K562 (cell line): ENCODE data around the gene CDKN2D. TPM values are rescaled to one million over a fixed set of nuclear protein-coding genes. Genes with fewer than 3 reads are reported as not detected.

Experiments
- ATAC-seq: fragments of 200-7000 bp; cut with Tn5 transposase; 3 replicates; pipeline ENCODE4 v1.9.1; 2020; ENCODE audit warnings: moderate library complexity
- BruUV-seq: library from RNA; stranded (reverse); fragments of 400-500 nt; replicated peaks from 2 replicates; lab custom pipeline; 2021; lab: Mats Ljungman, UMichigan
- CTCF ChIA-PET: fragments of 300-600 bp; formaldehyde crosslinking; extraction: SDS; loops from one replicate; lab custom pipeline; 2021; ENCODE audit warnings: low intra/inter-chr PET ratio; lab: Yijun Ruan, JAX
- POLR2A ChIA-PET: fragments of 300-600, 350-650 bp; sonication (Branson Sonifier 250); formaldehyde crosslinking; extraction: SDS; loops from one replicate; lab custom pipeline; 2021; ENCODE audit warnings: antibody characterized with exemption, inconsistent platforms; lab: Yijun Ruan, JAX
- DNase-seq, 4 experiments: peaks; one replicate each; pipeline versions ENCODE4 v3.0.0 to v3.0.0-alpha.2; 2011 to 2018; ENCODE audit warnings: low spot score in 3 of 4, mixed read lengths in 3 of 4; ENCODE audit errors: extremely low read depth in 1 of 4
- FAIRE-seq: peaks from 2 replicates; lab custom pipeline; 2011; peaks lifted over from hg19 to GRCh38; lab: Jason Lieb, UNC
- H2AFZ ChIP-seq: 2 replicates; pipeline ENCODE4 v1.6.0; 2011; ENCODE audit warnings: low read depth, low read length, control low read depth, inconsistent platforms
- H3K27ac ChIP-seq: fragments of 200-600 bp; 3 replicates; pipeline ENCODE4 v1.8.0; 2011; ENCODE audit warnings: low read depth, mild to moderate bottlenecking, control low read depth, inconsistent platforms, low read length, moderate library complexity, mixed read lengths; ENCODE audit errors: extremely low read depth
- H3K27me3 ChIP-seq, 2 experiments: fragments of 300-600 bp in 1 of 2; 2 replicates in 1 of 2; 3 replicates in 1 of 2; pipeline versions ENCODE4 v1.6.0 to v1.8.0; 2011; ENCODE audit warnings: inconsistent platforms in 2 of 2, low read length in 2 of 2, mild to moderate bottlenecking in 1 of 2, mixed read lengths in 1 of 2, moderate library complexity in 1 of 2; ENCODE audit not compliant: control insufficient read depth in 2 of 2, insufficient read depth in 2 of 2
- H3K36me3 ChIP-seq: fragments of 300-600 bp; 3 replicates; pipeline ENCODE4 v1.8.0; 2011; ENCODE audit warnings: mild to moderate bottlenecking, low read length, inconsistent platforms; ENCODE audit not compliant: control insufficient read depth, insufficient read depth
- H3K4me1 ChIP-seq, 2 experiments: fragments of 200-600 bp in 1 of 2; replicated peaks in 1 of 2; 2 replicates in 1 of 2; 3 replicates in 1 of 2; pipeline versions ENCODE4 v1.5.1 to v1.8.0; 2011; ENCODE audit warnings: inconsistent platforms in 2 of 2, low read length in 2 of 2, mild to moderate bottlenecking in 1 of 2, mixed read lengths in 1 of 2, moderate library complexity in 1 of 2; ENCODE audit not compliant: control insufficient read depth in 2 of 2, insufficient read depth in 2 of 2
- H3K4me2 ChIP-seq: 2 replicates; pipeline ENCODE4 v1.6.1; 2011; ENCODE audit warnings: low read length, control low read depth, inconsistent platforms, mixed read lengths; ENCODE audit not compliant: insufficient read depth
- H3K4me3 ChIP-seq: fragments of 200-600 bp; sonication (generic), shearing (Covaris generic); 2 replicates; pipeline ENCODE4 v1.5.1; 2016; ENCODE audit warnings: control low read depth, inconsistent platforms
- H3K79me2 ChIP-seq: fragments of 200-600 bp; 3 replicates; pipeline ENCODE4 v1.8.0; 2011; ENCODE audit warnings: low read length, inconsistent platforms; ENCODE audit not compliant: control insufficient read depth, insufficient read depth
- H3K9ac ChIP-seq, 2 experiments: 2 replicates each; pipeline versions ENCODE4 v1.6.0 to v1.6.1; 2011; ENCODE audit warnings: low read depth in 2 of 2, low read length in 2 of 2, control low read depth in 1 of 2, inconsistent platforms in 1 of 2, mild to moderate bottlenecking in 1 of 2, mixed read lengths in 1 of 2; ENCODE audit not compliant: insufficient read depth in 1 of 2
- H3K9me1 ChIP-seq: one replicate; pipeline ENCODE4 v1.6.0; 2011; ENCODE audit warnings: inconsistent platforms, mild to moderate bottlenecking, low read length, moderate library complexity; ENCODE audit not compliant: control insufficient read depth, insufficient read depth
- H3K9me3 ChIP-seq: replicated peaks from 2 replicates; pipeline ENCODE4 v1.5.1; 2011; ENCODE audit warnings: low read depth, low read length, inconsistent platforms; ENCODE audit not compliant: control insufficient read depth, insufficient read depth
- H4K20me1 ChIP-seq: replicated peaks from 2 replicates; pipeline ENCODE4 v1.6.1; 2011; ENCODE audit warnings: low read length, inconsistent platforms, mixed read lengths; ENCODE audit not compliant: control insufficient read depth, insufficient read depth
- BRD4 ChIP-seq: fragments of 200-600 bp; sonication (generic); IDR thresholded peaks from 2 replicates; pipeline ENCODE4 v1.6.1; 2017; ENCODE audit warnings: inconsistent platforms
- CHD1 ChIP-seq: fragments of 200-600 bp; sonication (generic); IDR thresholded peaks from one replicate; pipeline ENCODE4 v1.6.1; 2012; ENCODE audit warnings: mild to moderate bottlenecking, moderate library complexity, low read length, inconsistent platforms
- EP400 ChIP-seq: fragments of 450-650 bp; IDR thresholded peaks from 2 replicates; pipeline ENCODE4 v1.6.1; 2017; ENCODE audit warnings: antibody characterized with exemption, mild to moderate bottlenecking, moderate library complexity
- GABPA ChIP-seq: fragments of 200-800 bp; sonication (Bioruptor generic); conservative IDR thresholded peaks from 2 replicates; pipeline ENCODE4 v1.6.1; 2016; ENCODE audit warnings: low read depth, missing genetic modification characterization, missing compliant biosample characterization
- GABPB2 ChIP-seq: fragments of 250-450 bp; sonication (Bioruptor Pico); conservative IDR thresholded peaks from 2 replicates; pipeline ENCODE4 v1.5.1; 2021; ENCODE audit warnings: mild to moderate bottlenecking
- HDAC2 ChIP-seq: fragments of 450-650 bp; IDR thresholded peaks from 2 replicates; pipeline ENCODE4 v1.6.1; 2016; ENCODE audit warnings: mild to moderate bottlenecking
- KDM5B ChIP-seq: fragments of 200-600 bp; sonication (generic); IDR thresholded peaks from 2 replicates; pipeline ENCODE4 v1.6.1; 2012; ENCODE audit warnings: low read depth, mild to moderate bottlenecking, moderate library complexity, low read length, control low read depth, inconsistent platforms; ENCODE audit not compliant: insufficient replicate concordance
- MBD2 ChIP-seq: sonication (generic); IDR thresholded peaks from 2 replicates; pipeline ENCODE4 v1.6.1; 2016; ENCODE audit warnings: low read depth, borderline replicate concordance
- MYBL2 ChIP-seq, 2 experiments: fragments of 450-650 bp in 1 of 2; sonication (generic) in 1 of 2; formaldehyde crosslinking in 1 of 2; IDR thresholded peaks; 2 replicates each; pipeline versions ENCODE4 v1.6.1 to v1.8.1; 2017 to 2022; ENCODE audit warnings: borderline replicate concordance in 1 of 2, inconsistent platforms in 1 of 2, low read depth in 1 of 2, mild to moderate bottlenecking in 1 of 2, missing genetic modification reagents in 1 of 2, moderate library complexity in 1 of 2
- PHF20 ChIP-seq: fragments of 450-650 bp; IDR thresholded peaks from 2 replicates; pipeline ENCODE4 v1.6.1; 2018; ENCODE audit not compliant: partially characterized antibody
- POLR2AphosphoS2 ChIP-seq: IDR thresholded peaks from 2 replicates; pipeline ENCODE4 v1.6.1; 2012; ENCODE audit warnings: low read length, improper control_type of control experiment
- RAD51 ChIP-seq: fragments of 450-650 bp; IDR thresholded peaks from 2 replicates; pipeline ENCODE4 v1.7.1; 2016; ENCODE audit warnings: low read depth, mild to moderate bottlenecking, borderline replicate concordance
- RBFOX2 ChIP-seq: fragments of 200-400 bp; formaldehyde crosslinking; IDR thresholded peaks from 2 replicates; pipeline ENCODE4 v1.6.1; 2017; ENCODE audit warnings: low read depth, mild to moderate bottlenecking, low read length, moderate library complexity
- RCOR1 ChIP-seq, 2 experiments: IDR thresholded peaks; 2 replicates each; pipeline ENCODE4 v1.6.1; 2012; ENCODE audit warnings: low read depth in 2 of 2, low read length in 2 of 2, borderline replicate concordance in 1 of 2, improper control_type of control experiment in 1 of 2
- TEAD1 ChIP-seq, 2 experiments: fragments of 450-650 bp in 1 of 2; sonication (generic) in 1 of 2; formaldehyde crosslinking; IDR thresholded peaks; 2 replicates each; pipeline versions ENCODE4 v1.4.0 to v1.8.0; 2020 to 2022; ENCODE audit warnings: mild to moderate bottlenecking in 2 of 2, missing genetic modification reagents in 1 of 2
- ZFP30 ChIP-seq: fragments of 250-450 bp; sonication (Bioruptor Pico); IDR thresholded peaks from 2 replicates; pipeline ENCODE4 v1.8.0; 2022; ENCODE audit warnings: moderate library complexity, mild to moderate bottlenecking, inconsistent platforms, borderline replicate concordance
- ZFP36 ChIP-seq: fragments of 150-350 bp; IDR thresholded peaks from 2 replicates; pipeline ENCODE4 v1.6.1; 2018; ENCODE audit warnings: low read length, low read depth; ENCODE audit not compliant: partially characterized antibody
- ZFP91 ChIP-seq: sonication (generic); formaldehyde crosslinking; IDR thresholded peaks from 2 replicates; pipeline ENCODE4 v1.8.0; 2022; ENCODE audit warnings: mild to moderate bottlenecking, missing genetic modification reagents
- ZNF124 ChIP-seq: sonication (generic); formaldehyde crosslinking; IDR thresholded peaks from 2 replicates; pipeline ENCODE4 v1.8.1; 2022; ENCODE audit warnings: missing genetic modification reagents
- ZNF175 ChIP-seq: fragments of 200-800 bp; sonication (Bioruptor generic); IDR thresholded peaks from 2 replicates; pipeline ENCODE4 v1.6.1; 2016; ENCODE audit warnings: low read depth, mild to moderate bottlenecking, missing genetic modification characterization, missing compliant biosample characterization
- WGBS: fragments of 100-300 bp; shearing (Covaris generic); methylation state at CpG from one replicate; pipeline ENCODE4 v1.1.6; 2016; ENCODE audit warnings: low coverage, mixed read lengths; ENCODE audit not compliant: insufficient coverage; ENCODE audit errors: missing lambda C conversion rate; 5-methylcytosine and 5-hydroxymethylcytosine counted together
- in situ Hi-C: fragments of 300-500 bp; cut with MboI; formaldehyde crosslinking; loops from 4 replicates; pipeline ENCODE4 v1.15.0; 2018; ENCODE audit warnings: inconsistent platforms, mixed read lengths
- intact Hi-C: fragments of 100-400 bp; cut with micrococcal nuclease; formaldehyde crosslinking; loops from 2 replicates; pipeline ENCODE4 v1.14.2; 2022
- polyA plus RNA-seq, 8 experiments: library from polyadenylated mRNA; depleted of rRNA in 4 of 8; stranded (reverse) in 5 of 8; unstranded in 3 of 8; fragments of >200 nt; fragmentation: Nextera tagmentation in 2 of 8; fragmentation: Illumina TruSeq in 1 of 8; extraction: Ambion mirVana in 2 of 8; extraction: Trizol in 1 of 8; gene quantifications; 2 replicates each; pipeline versions ENCODE4 v1.2.1 to v1.2.3, GENCODE V29; 2011 to 2014; ENCODE audit warnings: inconsistent platforms in 1 of 8, missing spikeins in 1 of 8
- total RNA-seq, 7 experiments: library from RNA; depleted of rRNA in 6 of 7; stranded (reverse); fragments of >200 nt in 6 of 7; fragmentation: Illumina TruSeq in 2 of 7; extraction: Trizol in 2 of 7; gene quantifications; 2 replicates each; pipeline versions ENCODE4 v1.2.1 to v1.2.3, GENCODE V29; 2011 to 2021; ENCODE audit warnings: low replicate concordance in 1 of 7

The CDKN2D gene
- total and polyA plus RNA-seq, 9 of the 15 experiments (the other 6 are each of a cell fraction or from before 2014, with no cell fraction given): 0.41 to 8.2 (median 3.7) TPM

GRCh38 chr19:10603084-10603872 is 34.5 kb upstream of the CDKN2D start:
- peaks cover 24 to 27% of the 10 kb centered on the region in 2 experiments for H3K4me1 ChIP-seq
- peak overlapping the region; percentile 91 for H3K27ac ChIP-seq
- no peaks in the 10 kb centered on the region for H3K9me3 ChIP-seq
- POLR2A ChIA-PET: interaction anchor here (0.7 to 2.3 kb wide), 5 partner anchors 13 to 103 kb away, joined by 3 to 18 read pairs (median 6); no protein-coding TSS in a partner anchor
- H3K4me2 ChIP-seq: peak overlapping the region; percentile 96
- peaks cover 2 to 4% of the 10 kb centered on the region in 2 experiments; a peak in 2 of 5 replicates for H3K27me3 ChIP-seq
- H3K4me3 ChIP-seq: peak overlapping the region; percentile 98
- peak overlapping the region; percentile 90 to 95 for H3K9ac ChIP-seq
- in situ Hi-C loops: no loop called here
- ATAC-seq (peak; percentile 50), FAIRE-seq (peak; percentile 19), DNase-seq (peak; percentile 44 to 64 (median 56))
- peaks cover 27% of the 10 kb centered on the region for H3K79me2 ChIP-seq
- intact Hi-C loops: loop anchor here (2.0 kb wide), 1 partner anchor 14 kb away; no protein-coding TSS in a partner anchor
- no peaks in the 10 kb centered on the region for H3K9me1 ChIP-seq
- CTCF ChIA-PET: no interaction called here
- H3K36me3 ChIP-seq: no peaks in the 10 kb centered on the region
- 11% methylated on average over 13 of the region's 19 CpGs for WGBS
- TSS peak; percentile 72 for BruUV-seq
- peak overlapping the region; percentile 96 for H2AFZ ChIP-seq
- H4K20me1 ChIP-seq: no peaks in the 10 kb centered on the region
- TF ChIP-seq KDM5B (peak; percentile 42), BRD4 (0 out of 2 replicates have a peak, but pooled peaks have one; percentile 26), GABPA (peak; percentile 64; the same call in 1 of the 2 replicates), RCOR1 (IDR thresholded peaks at IDR 0.05; ENCODE audit: borderline replicate concordance in 1 of 2, low read depth in 2 of 2, low read length in 2 of 2) (0 out of 4 replicates have a peak, but pooled peaks of 1 of the 2 experiments have one; percentile 23), ZFP91 (CRISPR knock-in tag) (no peak), POLR2AphosphoS2 (no peak), CHD1 (peak; percentile 13), ZNF175 (no peak), ZNF124 (no peak), RBFOX2 (peak; percentile 65; the same call in 1 of the 2 replicates), GABPB2 (CRISPR knock-in tag) (no peak), ZFP30 (no peak), HDAC2 (peak; percentile 16; the same call in 1 of the 2 replicates), PHF20 (no peak), RAD51 (0 out of 2 replicates have a peak, but pooled peaks have one; percentile 10), EP400 (peak; percentile 6; the same call in 1 of the 2 replicates), TEAD1 (CRISPR knock-in tag; IDR thresholded peaks at IDR 0.05) (peak in 1 of 2 experiments; percentile 66; a peak in 1 of 4 replicates), ZFP36 (peak; percentile 74), MYBL2 (IDR thresholded peaks at IDR 0.05; ENCODE audit: low read depth) (no peak), MYBL2 (CRISPR knock-in tag; IDR thresholded peaks at IDR 0.05; ENCODE audit: borderline replicate concordance) (no peak), MBD2 (no peak)
